Cardiac muscle cell (in vitro differentiated cells and primary cell): ENCODE measurements around the gene APOL4. TPM values are rescaled to one million over a fixed set of nuclear protein-coding genes. Genes with fewer than 3 reads are reported as not detected.

Experiments used
- DNase-seq, 2 donors: peaks; one replicate each; pipeline versions ENCODE4 v3.0.0 to v3.0.0-alpha.2; 2010 to 2017; ENCODE audit warnings: low read depth in 1 of 2, low spot score in 1 of 2
- H3K27ac ChIP-seq: fragments of 200-600 bp; sonication (generic); 2 replicates; pipeline ENCODE4 v1.5.1; 2016
- H3K27me3 ChIP-seq: fragments of 200-600 bp; sonication (generic); 2 replicates; pipeline ENCODE4 v1.6.0; 2016; ENCODE audit warnings: control low read depth
- H3K36me3 ChIP-seq: fragments of 200-600 bp; sonication (generic); 2 replicates; pipeline ENCODE4 v1.5.1; 2016; ENCODE audit warnings: control low read depth
- H3K4me1 ChIP-seq: fragments of 200-600 bp; sonication (generic); 2 replicates; pipeline ENCODE4 v1.8.1; 2017; ENCODE audit warnings: low read depth, mild to moderate bottlenecking, mixed run types
- H3K4me3 ChIP-seq: fragments of 200-600 bp; sonication (generic); 2 replicates; pipeline ENCODE4 v1.5.1; 2016; ENCODE audit warnings: mild to moderate bottlenecking
- H3K9me3 ChIP-seq: fragments of 200-600 bp; sonication (generic); 2 replicates; pipeline ENCODE4 v1.5.1; 2017; ENCODE audit warnings: low read depth, mild to moderate bottlenecking, control low read depth
- polyA plus RNA-seq: library from polyadenylated mRNA; unstranded; fragments of >200 nt; fragmentation: Nextera tagmentation; extraction: Ambion mirVana; gene quantifications from 2 replicates; pipeline ENCODE4 v1.2.1, GENCODE V29; 2016
- total RNA-seq: library from RNA; depleted of rRNA; stranded (reverse); fragments of >200 nt; gene quantifications from 2 replicates; pipeline ENCODE4 v1.2.3, GENCODE V29; 2016
- TF ChIP-seq, protein P1 (sequence below): IDR thresholded peaks from 2 replicates; pipeline ENCODE4 v1.5.1; 2012; ENCODE audit warnings: low read depth, mild to moderate bottlenecking, low read length

The APOL4 gene
- total and polyA plus RNA-seq, 2 experiments from 2014 or later = 0.27 TPM; not detected in 1

DNA sequence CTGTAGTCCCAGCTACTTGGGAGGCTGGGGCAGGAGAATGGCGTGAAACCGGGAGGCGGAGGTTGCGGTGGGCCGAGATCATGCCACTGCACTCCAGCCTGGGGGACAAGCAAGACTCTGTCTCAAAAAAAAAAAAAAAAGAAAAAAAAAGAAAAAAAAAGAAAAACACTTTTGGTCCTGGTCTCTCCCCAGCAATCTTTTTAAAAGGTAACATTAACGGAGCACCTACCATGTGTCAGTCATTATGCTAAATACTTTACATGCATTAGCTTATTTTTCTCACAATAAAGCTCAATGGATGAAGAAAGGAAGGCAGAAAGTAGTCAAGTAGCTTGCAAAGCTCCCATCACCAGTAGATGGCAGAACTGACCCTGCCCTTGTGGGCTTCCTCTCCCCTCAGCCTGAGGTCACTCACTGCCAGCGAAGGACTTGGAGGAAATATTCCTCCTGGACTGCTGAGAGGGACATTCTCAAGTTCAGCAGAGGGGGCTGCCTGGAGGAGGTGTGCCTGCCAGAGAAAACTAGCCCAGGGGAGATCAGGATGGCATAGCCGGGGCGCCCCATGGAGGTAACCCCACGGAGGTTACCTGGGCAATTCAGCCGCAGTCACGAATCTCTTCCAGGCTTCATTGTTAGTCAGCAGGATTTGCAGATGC lies 56.6 kb downstream of the APOL4 start:
- Histone ChIP-seq H3K4me1 (no peaks in the 10 kb centered on the region), H3K27me3 (no peaks in the 10 kb centered on the region), H3K36me3 (no peaks in the 10 kb centered on the region), H3K27ac (no peak overlapping the region), H3K4me3 (no peak overlapping the region), H3K9me3 (no peaks in the 10 kb centered on the region)
- peak; percentile 80 to 88 for DNase-seq
- TF ChIP-seq, protein P1, sequence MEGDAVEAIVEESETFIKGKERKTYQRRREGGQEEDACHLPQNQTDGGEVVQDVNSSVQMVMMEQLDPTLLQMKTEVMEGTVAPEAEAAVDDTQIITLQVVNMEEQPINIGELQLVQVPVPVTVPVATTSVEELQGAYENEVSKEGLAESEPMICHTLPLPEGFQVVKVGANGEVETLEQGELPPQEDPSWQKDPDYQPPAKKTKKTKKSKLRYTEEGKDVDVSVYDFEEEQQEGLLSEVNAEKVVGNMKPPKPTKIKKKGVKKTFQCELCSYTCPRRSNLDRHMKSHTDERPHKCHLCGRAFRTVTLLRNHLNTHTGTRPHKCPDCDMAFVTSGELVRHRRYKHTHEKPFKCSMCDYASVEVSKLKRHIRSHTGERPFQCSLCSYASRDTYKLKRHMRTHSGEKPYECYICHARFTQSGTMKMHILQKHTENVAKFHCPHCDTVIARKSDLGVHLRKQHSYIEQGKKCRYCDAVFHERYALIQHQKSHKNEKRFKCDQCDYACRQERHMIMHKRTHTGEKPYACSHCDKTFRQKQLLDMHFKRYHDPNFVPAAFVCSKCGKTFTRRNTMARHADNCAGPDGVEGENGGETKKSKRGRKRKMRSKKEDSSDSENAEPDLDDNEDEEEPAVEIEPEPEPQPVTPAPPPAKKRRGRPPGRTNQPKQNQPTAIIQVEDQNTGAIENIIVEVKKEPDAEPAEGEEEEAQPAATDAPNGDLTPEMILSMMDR = peak; percentile 89

DNA sequence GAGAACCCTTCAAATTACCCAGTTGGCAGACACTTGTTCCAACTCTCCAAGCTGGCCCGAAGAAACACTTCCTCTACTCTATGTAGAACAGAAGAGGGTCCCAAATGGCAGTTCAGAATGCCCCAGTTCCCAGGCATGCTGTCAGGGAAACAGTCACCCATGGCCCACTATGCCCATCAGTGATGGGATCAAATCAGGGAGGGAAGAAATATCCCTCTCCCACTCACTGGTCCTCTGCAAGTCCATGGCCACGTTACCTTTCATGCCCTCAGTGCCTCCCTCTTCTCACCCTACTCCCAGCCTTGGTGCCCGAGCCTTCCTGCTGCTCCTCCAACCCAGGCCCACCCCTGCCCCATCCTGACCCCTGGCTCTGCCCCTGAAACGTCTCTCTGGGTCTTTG lies 57.7 kb downstream of the APOL4 start:
- TF ChIP-seq, protein P1 = no peak
- Histone ChIP-seq H3K4me1 (no peaks in the 10 kb centered on the region), H3K9me3 (no peaks in the 10 kb centered on the region), H3K27me3 (no peaks in the 10 kb centered on the region), H3K4me3 (no peak overlapping the region), H3K27ac (no peak overlapping the region), H3K36me3 (no peaks in the 10 kb centered on the region)
- DNase-seq = no peak

DNA sequence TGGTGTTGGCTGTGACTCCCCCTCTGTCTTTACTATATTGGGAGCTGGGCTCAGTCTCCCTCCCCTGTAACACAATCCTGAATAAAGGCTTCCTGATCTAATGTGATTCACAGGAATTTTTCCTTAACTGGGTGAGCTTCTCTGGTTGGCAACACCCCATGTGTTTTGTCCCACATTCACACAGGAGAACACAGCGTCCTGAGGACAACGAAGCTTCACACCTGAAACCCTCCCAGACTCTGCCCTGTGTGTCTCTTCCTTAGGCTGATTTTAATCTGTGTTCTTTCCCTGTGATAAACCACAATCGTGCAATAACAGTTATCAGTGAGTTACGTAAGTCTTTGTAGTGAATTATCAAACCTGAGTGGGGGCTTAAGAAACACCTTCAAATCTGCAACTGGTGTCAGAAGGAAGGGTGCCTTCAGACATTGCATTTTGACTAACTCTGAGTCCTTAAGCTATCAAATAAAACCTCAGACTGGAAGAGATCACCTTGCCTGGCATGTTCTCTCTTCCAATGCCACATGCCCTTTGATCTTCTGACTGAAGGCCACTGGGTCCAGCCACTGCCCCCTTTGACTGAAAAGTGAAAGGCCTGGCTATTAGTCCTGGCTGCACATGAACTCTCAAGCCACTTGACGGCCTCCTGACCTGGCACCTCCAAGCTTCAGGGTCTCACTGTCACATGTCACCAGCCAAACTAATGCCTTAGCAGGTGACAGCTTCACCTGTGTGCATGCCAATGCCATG lies 58.4 kb downstream of the APOL4 start:
- Histone ChIP-seq H3K27ac (no peak overlapping the region), H3K36me3 (no peaks in the 10 kb centered on the region), H3K27me3 (no peaks in the 10 kb centered on the region), H3K4me1 (no peaks in the 10 kb centered on the region), H3K9me3 (no peaks in the 10 kb centered on the region), H3K4me3 (no peak overlapping the region)
- TF ChIP-seq, protein P1 = no peak
- no peak for DNase-seq

DNA sequence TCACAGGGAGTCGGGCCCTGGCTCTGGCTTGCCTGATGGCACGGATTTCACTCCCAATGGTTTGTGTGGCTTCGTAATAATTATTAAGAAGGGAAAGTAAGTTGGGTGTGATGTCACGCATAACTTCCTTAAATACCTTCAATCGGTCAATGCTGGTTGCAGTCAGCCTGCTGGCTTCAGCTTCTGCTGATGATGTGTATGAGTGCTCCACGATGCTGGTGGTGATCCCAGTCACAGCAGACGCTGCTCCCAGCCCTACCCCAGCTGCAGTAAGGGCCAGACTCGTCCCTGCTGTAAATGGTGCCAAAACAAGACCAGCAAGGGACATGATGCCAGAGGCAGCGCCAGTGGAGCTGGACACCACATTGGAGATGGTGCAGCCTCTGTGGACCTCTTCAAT lies 60.1 kb downstream of the APOL4 start:
- Histone ChIP-seq H3K27me3 (no peaks in the 10 kb centered on the region), H3K36me3 (no peaks in the 10 kb centered on the region), H3K4me1 (no peaks in the 10 kb centered on the region), H3K27ac (no peak overlapping the region), H3K9me3 (no peaks in the 10 kb centered on the region), H3K4me3 (no peak overlapping the region)
- TF ChIP-seq, protein P1 = no peak
- DNase-seq = no peak

Other genes starting within 250 kb of the APOL4 start
- 332 and 339 TPM in 2 replicates for gene RBFOX2, start 173.0 kb downstream of the APOL4 start, total RNA-seq
- gene RBFOX2, start 173.0 kb downstream of the APOL4 start, polyA plus RNA-seq = 299 and 399 TPM in 2 replicates
- gene APOL3, start 41.1 kb downstream of the APOL4 start, total RNA-seq = not detected in 2 replicates
- not detected in 2 replicates for gene APOL3, start 41.1 kb downstream of the APOL4 start, polyA plus RNA-seq
- 14.7 and 15.1 TPM in 2 replicates for gene APOL2, start 37.7 kb upstream of the APOL4 start, total RNA-seq
- 8.7 and 10.8 TPM in 2 replicates for gene APOL2, start 37.7 kb upstream of the APOL4 start, polyA plus RNA-seq
- gene APOL1, start 51.3 kb upstream of the APOL4 start, total RNA-seq = 0.11 TPM in 1 of 2 replicates, not detected in the other
- gene APOL1, start 51.3 kb upstream of the APOL4 start, polyA plus RNA-seq = 0.06 TPM in 1 of 2 replicates, not detected in the other
- 131 and 174 TPM in 2 replicates for gene MYH9, start 186.2 kb upstream of the APOL4 start, total RNA-seq
- gene MYH9, start 186.2 kb upstream of the APOL4 start, polyA plus RNA-seq = 88.7 and 98.0 TPM in 2 replicates